Left ventricle myocardium inferior (tissue), 1 donor: ENCODE data around the gene NHERF2. TPM values are rescaled to one million over a fixed set of nuclear protein-coding genes. Genes with fewer than 3 reads are reported as not detected.

Source experiments
- DNase-seq: peaks from one replicate; pipeline ENCODE4 v3.0.0-alpha.2; 2020
- H3K27ac ChIP-seq: fragments of 200-600 bp; replicated peaks from 2 replicates; pipeline ENCODE4 v1.8.0; 2021
- H3K27me3 ChIP-seq: fragments of 200-600 bp; 2 replicates; pipeline ENCODE4 v1.8.0; 2021; ENCODE audit warnings: low read depth
- H3K36me3 ChIP-seq: fragments of 200-600 bp; 2 replicates; pipeline ENCODE4 v1.8.0; 2021
- H3K4me1 ChIP-seq: fragments of 200-600 bp; 2 replicates; pipeline ENCODE4 v1.8.0; 2021
- H3K4me3 ChIP-seq: fragments of 200-600 bp; 2 replicates; pipeline ENCODE4 v1.8.0; 2021; ENCODE audit warnings: mild to moderate bottlenecking, moderate library complexity
- H3K9me3 ChIP-seq: fragments of 200-600 bp; replicated peaks from 2 replicates; pipeline ENCODE4 v1.8.0; 2021
- CTCF ChIP-seq: fragments of 200-600 bp; IDR thresholded peaks from 2 replicates; pipeline ENCODE4 v1.8.0; 2021; ENCODE audit warnings: antibody characterized with exemption, mild to moderate bottlenecking, borderline replicate concordance
- intact Hi-C: fragments of 100-400 bp; cut with micrococcal nuclease; formaldehyde crosslinking; loops from one replicate; pipeline ENCODE4 v1.11.0; 2022
- total RNA-seq: library from RNA; stranded (reverse); fragmentation: NEBNext Ultra II Directional; extraction: Animal tissue kit (Norgen Biotek cat#: 25700); gene quantifications from one replicate; pipeline ENCODE4 v1.2.1, GENCODE V29; 2021
- donor health status: DM: no; HTN: yes; CAD: no; lungs with severe emphysema.

The NHERF2 gene
- total RNA-seq, 1 donor from 2014 or later: 221 TPM

GRCh38 chr16:1989209-1990100 is 37.2 kb upstream of the NHERF2 start, which contains the start of gene SYNGR3:
SYNGR3 (plus strand) TSS chr16:1989970; CDS start chr16:1990103, 133 bp downstream.
- Histone ChIP-seq H3K27me3 (peaks cover 47% of the 10 kb centered on the region), H3K36me3 (peaks cover 21% of the 10 kb centered on the region), H3K9me3 (peaks cover 4% of the 10 kb centered on the region), H3K4me3 (peak within 1 kb of the TSS; percentile 66), H3K4me1 (peaks cover 46% of the 10 kb centered on the region), H3K27ac (no peak within 1 kb of the TSS)
- TF ChIP-seq CTCF: no peak
- DNase-seq: no peak
- intact Hi-C loops: no loop called here

- intact Hi-C loops: no loop called here
- Histone ChIP-seq H3K9me3 (peaks cover 4% of the 10 kb centered on the region), H3K27me3 (peaks cover 47% of the 10 kb centered on the region), H3K4me1 (peaks cover 41% of the 10 kb centered on the region), H3K36me3 (peaks cover 21% of the 10 kb centered on the region), H3K4me3 (peak overlapping the region; percentile 66), H3K27ac (no peak overlapping the region)
- no peak for TF ChIP-seq CTCF
- DNase-seq: no peak
These were observed 36.7 kb upstream of the NHERF2 start for GRCh38 chr16:1990101-1990350.

GRCh38 chr16:1990351-1991134 is 36.2 kb upstream of the NHERF2 start:
- no peak for TF ChIP-seq CTCF
- no peak for DNase-seq
- intact Hi-C loops: no loop called here
- Histone ChIP-seq H3K9me3 (peaks cover 4% of the 10 kb centered on the region), H3K4me1 (peaks cover 36% of the 10 kb centered on the region), H3K27me3 (peaks cover 47% of the 10 kb centered on the region), H3K36me3 (peaks cover 18% of the 10 kb centered on the region), H3K27ac (no peak overlapping the region), H3K4me3 (peak overlapping the region; percentile 66)

GRCh38 chr16:1991135-1991551 is 35.6 kb upstream of the NHERF2 start:
- Histone ChIP-seq H3K4me3 (peak overlapping the region; percentile 66), H3K9me3 (peaks cover 4% of the 10 kb centered on the region), H3K4me1 (peaks cover 31% of the 10 kb centered on the region), H3K27me3 (peaks cover 47% of the 10 kb centered on the region), H3K36me3 (peaks cover 12% of the 10 kb centered on the region), H3K27ac (no peak overlapping the region)
- intact Hi-C loops: no loop called here
- DNase-seq: no peak
- no peak for TF ChIP-seq CTCF

- peak overlapping the region; percentile 40 for H3K27ac ChIP-seq
- intact Hi-C loops: no loop called here
- DNase-seq: no peak
These were observed 35.1 kb upstream of the NHERF2 start for GRCh38 chr16:1991588-1991947.

More at GRCh38 chr16:1991588-1991947, 35.1 kb upstream of the NHERF2 start:
- peaks cover 47% of the 10 kb centered on the region for H3K27me3 ChIP-seq
- H3K4me1 ChIP-seq: peaks cover 31% of the 10 kb centered on the region
- no peak for TF ChIP-seq CTCF
- H3K4me3 ChIP-seq: peak overlapping the region; percentile 66
- H3K36me3 ChIP-seq: peaks cover 8% of the 10 kb centered on the region
- H3K9me3 ChIP-seq: peaks cover 4% of the 10 kb centered on the region
